HAP-1 (cell line): ENCODE results near the gene PLCG2.

Source experiments
- DNase-seq, 2 experiments: peaks; one replicate each; pipeline ENCODE4 v3.0.0-alpha.2; 2016 to 2020; ENCODE audit warnings: low spot score in 2 of 2
- H3K27me3 ChIP-seq: fragments of 250-450 bp; sonication (Bioruptor Pico); 2 replicates; pipeline ENCODE4 v1.5.1; 2020; ENCODE audit warnings: low read depth, mild to moderate bottlenecking, moderate library complexity
- H3K36me3 ChIP-seq: fragments of 250-450 bp; sonication (Bioruptor Pico); replicated peaks from 2 replicates; pipeline ENCODE4 v1.5.1; 2020; ENCODE audit warnings: mild to moderate bottlenecking
- H3K4me1 ChIP-seq: fragments of 250-450 bp; sonication (Bioruptor Pico); 2 replicates; pipeline ENCODE4 v1.5.1; 2020; ENCODE audit warnings: mild to moderate bottlenecking
- H3K4me3 ChIP-seq: fragments of 250-450 bp; sonication (Bioruptor Pico); 2 replicates; pipeline ENCODE4 v1.5.1; 2020; ENCODE audit warnings: mild to moderate bottlenecking, moderate library complexity
- H3K9me3 ChIP-seq: fragments of 250-450 bp; sonication (Bioruptor Pico); 2 replicates; pipeline ENCODE4 v1.5.1; 2020; ENCODE audit warnings: mild to moderate bottlenecking, moderate library complexity
- in situ Hi-C: fragments of 300-500 bp; cut with MboI; formaldehyde crosslinking; loops from 3 replicates; pipeline ENCODE4 v1.14.3; 2020; ENCODE audit warnings: low sequenced_read_pairs, inconsistent platforms, mixed read lengths

PLCG2 gene

GRCh38 chr16:81806696-81807095 lies 27.6 kb downstream of the PLCG2 start:
- Histone ChIP-seq H3K36me3 (no peaks in the 10 kb centered on the region), H3K4me1 (no peaks in the 10 kb centered on the region)
- in situ Hi-C loops = no loop called here

GRCh38 chr16:81807767-81808358 lies 28.8 kb downstream of the PLCG2 start:
- Histone ChIP-seq H3K27me3 (no peaks in the 10 kb centered on the region), H3K36me3 (no peaks in the 10 kb centered on the region)
- in situ Hi-C loops = no loop called here

More at GRCh38 chr16:81806696-81807095, 27.6 kb downstream of the PLCG2 start:
- Histone ChIP-seq H3K4me3 (no peak overlapping the region), H3K9me3 (no peaks in the 10 kb centered on the region), H3K27me3 (no peaks in the 10 kb centered on the region)
- DNase-seq = no peak

GRCh38 chr16:81808933-81809480 lies 29.9 kb downstream of the PLCG2 start:
- in situ Hi-C loops = no loop called here
- H3K4me3 ChIP-seq = no peak overlapping the region
- H3K4me1 ChIP-seq = no peaks in the 10 kb centered on the region
- no peaks in the 10 kb centered on the region for H3K36me3 ChIP-seq
- no peaks in the 10 kb centered on the region for H3K27me3 ChIP-seq
- DNase-seq = no peak
- no peaks in the 10 kb centered on the region for H3K9me3 ChIP-seq

More at GRCh38 chr16:81807767-81808358, 28.8 kb downstream of the PLCG2 start:
- Histone ChIP-seq H3K4me3 (no peak overlapping the region), H3K4me1 (no peaks in the 10 kb centered on the region), H3K9me3 (no peaks in the 10 kb centered on the region)
- DNase-seq = no peak

- no peaks in the 10 kb centered on the region for H3K4me1 ChIP-seq
- H3K27me3 ChIP-seq = no peaks in the 10 kb centered on the region
- no peaks in the 10 kb centered on the region for H3K9me3 ChIP-seq
- H3K4me3 ChIP-seq = no peak overlapping the region
- DNase-seq = no peak
- no peaks in the 10 kb centered on the region for H3K36me3 ChIP-seq
- in situ Hi-C loops = no loop called here
Observed at GRCh38 chr16:81809567-81809966, 30.5 kb downstream of the PLCG2 start.

GRCh38 chr16:81810361-81810760 lies 31.3 kb downstream of the PLCG2 start:
- Histone ChIP-seq H3K4me3 (no peak overlapping the region), H3K36me3 (no peaks in the 10 kb centered on the region), H3K4me1 (no peaks in the 10 kb centered on the region), H3K9me3 (no peaks in the 10 kb centered on the region), H3K27me3 (no peaks in the 10 kb centered on the region)
- no peak for DNase-seq
- in situ Hi-C loops = no loop called here

- Histone ChIP-seq H3K36me3 (no peaks in the 10 kb centered on the region), H3K4me1 (no peaks in the 10 kb centered on the region), H3K27me3 (no peaks in the 10 kb centered on the region), H3K9me3 (no peaks in the 10 kb centered on the region), H3K4me3 (no peak overlapping the region)
- in situ Hi-C loops = no loop called here
- DNase-seq = no peak
Observed at GRCh38 chr16:81810894-81811538, 31.9 kb downstream of the PLCG2 start.

- Histone ChIP-seq H3K27me3 (no peaks in the 10 kb centered on the region), H3K4me3 (no peak overlapping the region), H3K4me1 (no peaks in the 10 kb centered on the region), H3K9me3 (no peaks in the 10 kb centered on the region), H3K36me3 (no peaks in the 10 kb centered on the region)
- DNase-seq = no peak
- in situ Hi-C loops = no loop called here
Observed at GRCh38 chr16:81813648-81814047, 34.6 kb downstream of the PLCG2 start.

- Histone ChIP-seq H3K9me3 (no peaks in the 10 kb centered on the region), H3K36me3 (no peaks in the 10 kb centered on the region), H3K27me3 (no peaks in the 10 kb centered on the region), H3K4me3 (no peak overlapping the region), H3K4me1 (no peaks in the 10 kb centered on the region)
- DNase-seq = no peak
- in situ Hi-C loops = no loop called here
Observed at GRCh38 chr16:81814751-81815428, 35.8 kb downstream of the PLCG2 start.

- H3K27me3 ChIP-seq = no peaks in the 10 kb centered on the region
- H3K36me3 ChIP-seq = no peaks in the 10 kb centered on the region
- H3K4me3 ChIP-seq = no peak overlapping the region
- DNase-seq = no peak
- in situ Hi-C loops = no loop called here
- H3K9me3 ChIP-seq = no peaks in the 10 kb centered on the region
- no peaks in the 10 kb centered on the region for H3K4me1 ChIP-seq
Observed at GRCh38 chr16:81815429-81815766, 36.3 kb downstream of the PLCG2 start.

GRCh38 chr16:81816351-81816750 lies 37.3 kb downstream of the PLCG2 start:
- in situ Hi-C loops = no loop called here
- Histone ChIP-seq H3K27me3 (no peaks in the 10 kb centered on the region), H3K9me3 (no peaks in the 10 kb centered on the region), H3K4me3 (no peak overlapping the region), H3K4me1 (no peaks in the 10 kb centered on the region), H3K36me3 (no peaks in the 10 kb centered on the region)
- DNase-seq = no peak

- DNase-seq = no peak
- Histone ChIP-seq H3K9me3 (no peaks in the 10 kb centered on the region), H3K4me3 (no peak overlapping the region), H3K27me3 (no peaks in the 10 kb centered on the region), H3K4me1 (no peaks in the 10 kb centered on the region), H3K36me3 (no peaks in the 10 kb centered on the region)
- in situ Hi-C loops = no loop called here
Observed at GRCh38 chr16:81816793-81817210, 37.7 kb downstream of the PLCG2 start.

GRCh38 chr16:81817296-81817695 lies 38.2 kb downstream of the PLCG2 start:
- in situ Hi-C loops = no loop called here
- Histone ChIP-seq H3K4me1 (no peaks in the 10 kb centered on the region), H3K36me3 (no peaks in the 10 kb centered on the region), H3K27me3 (no peaks in the 10 kb centered on the region), H3K9me3 (no peaks in the 10 kb centered on the region), H3K4me3 (no peak overlapping the region)
- DNase-seq = no peak

- Histone ChIP-seq H3K27me3 (no peaks in the 10 kb centered on the region), H3K4me1 (no peaks in the 10 kb centered on the region), H3K4me3 (no peak overlapping the region), H3K9me3 (no peaks in the 10 kb centered on the region), H3K36me3 (no peaks in the 10 kb centered on the region)
- in situ Hi-C loops = no loop called here
- DNase-seq = no peak
Observed at GRCh38 chr16:81817789-81818567, 38.9 kb downstream of the PLCG2 start.

- DNase-seq = no peak
- H3K27me3 ChIP-seq = no peaks in the 10 kb centered on the region
- in situ Hi-C loops = no loop called here
- H3K9me3 ChIP-seq = no peaks in the 10 kb centered on the region
- no peak overlapping the region for H3K4me3 ChIP-seq
- no peaks in the 10 kb centered on the region for H3K36me3 ChIP-seq
- H3K4me1 ChIP-seq = no peaks in the 10 kb centered on the region
Observed at GRCh38 chr16:81818568-81818896, 39.4 kb downstream of the PLCG2 start.
